Measurements from ENCODE around the gene GNB2. TPM values are rescaled to one million over a fixed set of nuclear protein-coding genes. Genes with fewer than 3 reads are reported as not detected.
"Not testable (repeated sequence)": the region's sequence is repeated elsewhere in the genome, so short reads cannot be mapped to it uniquely, and the experiment has no call there.

Gene GNB2
- total RNA-seq, 1 donor from 2014 or later: 120 TPM

GRCh38 chr7:100711369-100711768 lies 37.8 kb downstream of the GNB2 start:
- no peak for DNase-seq (ENCODE audit: missing footprints)
- intact Hi-C loops (cut with DNase I): no loop called here
- ATAC-seq: no peak

- ATAC-seq: no peak
- intact Hi-C loops (cut with DNase I): no loop called here
- no peak for DNase-seq (ENCODE audit: missing footprints)
Observed at GRCh38 chr7:100714725-100715124, 41.2 kb downstream of the GNB2 start.

- intact Hi-C loops (cut with DNase I); DNase-seq (ENCODE audit: missing footprints); ATAC-seq: not testable (repeated sequence)
Observed at GRCh38 chr7:100717073-100717472, 43.5 kb downstream of the GNB2 start.

- ATAC-seq: no peak
- intact Hi-C loops (cut with DNase I): no loop called here
- DNase-seq (ENCODE audit: missing footprints): no peak
Observed at GRCh38 chr7:100719523-100720278, 46.2 kb downstream of the GNB2 start.

- intact Hi-C loops (cut with DNase I): no loop called here
- ATAC-seq (no peak), DNase-seq (ENCODE audit: missing footprints) (no peak)
Observed at GRCh38 chr7:100720279-100720670, 46.7 kb downstream of the GNB2 start, which contains the start of gene EPO. Gene EPO (plus strand): TSS chr7:100720468. CDS start chr7:100720981, 513 bp downstream.

GRCh38 chr7:100720671-100721504 lies 47.3 kb downstream of the GNB2 start:
- ATAC-seq (no peak), DNase-seq (ENCODE audit: missing footprints) (no peak)
- intact Hi-C loops (cut with DNase I): no loop called here

- no peak for ATAC-seq
- DNase-seq (ENCODE audit: missing footprints): no peak
- intact Hi-C loops (cut with DNase I): no loop called here
Observed at GRCh38 chr7:100721505-100721812, 47.9 kb downstream of the GNB2 start.

- intact Hi-C loops (cut with DNase I): no loop called here
- DNase-seq (ENCODE audit: missing footprints): no peak
- ATAC-seq: no peak
Observed at GRCh38 chr7:100722480-100723212, 49.1 kb downstream of the GNB2 start.

GRCh38 chr7:100723732-100724275 lies 50.3 kb downstream of the GNB2 start:
- intact Hi-C loops (cut with DNase I): loop anchor here (2.0 kb wide), 1 partner anchor 255 kb away; no protein-coding TSS in a partner anchor
- DNase-seq (ENCODE audit: missing footprints) (no peak), ATAC-seq (no peak)

- not testable (repeated sequence) for ATAC-seq; DNase-seq (ENCODE audit: missing footprints)
- intact Hi-C loops (cut with DNase I): loop anchor here (2.0 kb wide), 1 partner anchor 256 kb away; no protein-coding TSS in a partner anchor
Observed at GRCh38 chr7:100724364-100724763, 50.8 kb downstream of the GNB2 start.

- ATAC-seq (no peak), DNase-seq (ENCODE audit: missing footprints) (no peak)
- intact Hi-C loops (cut with DNase I): loop anchor here (5.0 kb wide), 1 partner anchor 165 kb away; no protein-coding TSS in a partner anchor
Observed at GRCh38 chr7:100726996-100727761, 53.6 kb downstream of the GNB2 start.

- DNase-seq (ENCODE audit: missing footprints) (no peak), ATAC-seq (no peak)
- intact Hi-C loops (cut with DNase I): loop anchor here (5.0 kb wide), 1 partner anchor 166 kb away; no protein-coding TSS in a partner anchor
Observed at GRCh38 chr7:100728196-100728595, 54.7 kb downstream of the GNB2 start.

Other genes starting within 250 kb of the GNB2 start
- 4.4 TPM for gene ZCWPW1, start 245.0 kb upstream of the GNB2 start, total RNA-seq
- gene MEPCE, start 243.9 kb upstream of the GNB2 start, total RNA-seq: 24.9 TPM
- 12.4 TPM for gene PPP1R35, start 237.2 kb upstream of the GNB2 start, total RNA-seq
- 0.35 TPM for gene SPACDR, start 209.5 kb upstream of the GNB2 start, total RNA-seq
- 50.3 TPM for gene TSC22D4, start 194.5 kb upstream of the GNB2 start, total RNA-seq
- gene NYAP1, start 189.8 kb upstream of the GNB2 start, total RNA-seq: 0.54 TPM
- 21.5 TPM for gene AGFG2, start 134.5 kb upstream of the GNB2 start, total RNA-seq
- gene SAP25, start 99.8 kb upstream of the GNB2 start, total RNA-seq: 0.84 TPM
- gene LRCH4, start 87.6 kb upstream of the GNB2 start, total RNA-seq: 29.3 TPM
- gene FBXO24, start 87.4 kb upstream of the GNB2 start, total RNA-seq: 0.41 TPM
- 56.0 TPM for gene PCOLCE, start 71.4 kb upstream of the GNB2 start, total RNA-seq
- 9.3 TPM for gene MOSPD3, start 61.2 kb upstream of the GNB2 start, total RNA-seq
- 0.22 TPM for gene TFR2, start 32.2 kb upstream of the GNB2 start, total RNA-seq
- gene ACTL6B, start 17.3 kb upstream of the GNB2 start, total RNA-seq: not detected
- 25.4 TPM for gene GIGYF1, start 20.5 kb downstream of the GNB2 start, total RNA-seq
- 29.2 TPM for gene POP7, start 32.4 kb downstream of the GNB2 start, total RNA-seq
- gene EPO, start 46.7 kb downstream of the GNB2 start, total RNA-seq: not detected
- gene ZAN, start 59.9 kb downstream of the GNB2 start, total RNA-seq: not detected
- 27.0 TPM for gene EPHB4, start 153.8 kb downstream of the GNB2 start, total RNA-seq
- gene SLC12A9, start 179.0 kb downstream of the GNB2 start, total RNA-seq: 10.2 TPM
- 15.5 TPM for gene TRIP6, start 193.6 kb downstream of the GNB2 start, total RNA-seq
- gene SRRT, start 201.4 kb downstream of the GNB2 start, total RNA-seq: 70.5 TPM
- gene UFSP1, start 216.0 kb downstream of the GNB2 start, total RNA-seq: 1.9 TPM
- gene ACHE, start 222.1 kb downstream of the GNB2 start, total RNA-seq: 0.73 TPM

Measured in Right ventricle myocardium inferior (tissue), 1 donor.